Measurements from ENCODE around the gene HIPK1. TPM values are rescaled to one million over a fixed set of nuclear protein-coding genes. Genes with fewer than 3 reads are reported as not detected.

HIPK1 gene
- total and polyA plus RNA-seq, 2 of the 13 experiments (the other 11 are each of a cell fraction or from before 2014, with no cell fraction given): 20.8 to 33.4 TPM

DNA sequence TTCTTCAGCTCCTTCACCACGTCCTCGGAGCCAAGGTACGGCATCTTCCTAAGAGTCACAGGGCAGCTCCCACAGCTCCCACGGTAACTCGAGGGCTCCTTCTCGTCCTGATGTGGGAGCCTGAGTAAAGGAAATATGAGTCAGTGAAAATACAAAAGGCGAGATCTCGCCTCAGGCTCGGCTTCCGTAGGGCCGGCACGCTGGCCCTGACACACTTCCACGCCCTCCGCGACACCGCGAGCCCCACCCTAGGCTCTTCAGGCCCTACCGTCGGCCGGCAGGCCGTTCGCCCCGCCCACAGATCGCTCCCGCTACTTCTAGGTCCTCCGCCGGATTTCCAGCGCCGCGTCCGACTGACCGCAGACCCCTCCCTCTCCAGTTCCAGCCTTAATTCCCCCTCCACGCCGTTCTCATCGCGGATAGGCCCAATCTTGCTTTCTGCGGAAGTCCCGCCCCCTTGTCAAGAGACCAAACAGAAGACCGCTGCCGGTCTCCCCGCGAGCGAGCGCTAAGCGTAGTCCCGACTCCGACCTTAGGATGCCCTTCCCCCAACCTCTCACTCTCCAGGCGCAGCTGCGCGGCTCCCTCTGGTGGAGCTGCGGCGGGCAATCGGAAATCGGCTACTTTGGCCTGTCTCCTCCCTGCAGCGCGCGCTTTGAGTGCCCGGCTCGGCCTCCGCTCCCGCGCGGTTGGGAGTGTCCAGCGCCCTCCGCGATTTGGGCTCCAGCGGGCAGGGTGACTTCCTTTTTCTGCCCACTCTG lies 24.3 kb upstream of the HIPK1 start, which contains the start of the genes AP4B1 and DCLRE1B (continued):
- TF ChIP-seq NR0B2 (CRISPR knock-in tag; IDR thresholded peaks at IDR 0.05) (peak; percentile 73; the same call in 1 of the 2 replicates), ZNF772 (CRISPR knock-in tag; IDR thresholded peaks at IDR 0.05) (peak; percentile 68; the same call in 1 of the 2 replicates), JARID2 (CRISPR knock-in tag; IDR thresholded peaks at IDR 0.05; ENCODE audit: insufficient replicate concordance) (no peak), ZNF253 (CRISPR knock-in tag; IDR thresholded peaks at IDR 0.05; ENCODE audit: borderline replicate concordance) (no peak; the same call in 1 of the 2 replicates), TOE1 (CRISPR knock-in tag; IDR thresholded peaks at IDR 0.05) (no peak), GLI4 (CRISPR knock-in tag; IDR thresholded peaks at IDR 0.05; ENCODE audit: borderline replicate concordance) (no peak), DZIP1 (CRISPR knock-in tag; IDR thresholded peaks at IDR 0.05) (no peak), ZBTB20 (CRISPR knock-in tag; IDR thresholded peaks at IDR 0.05; ENCODE audit: borderline replicate concordance, low read depth) (peak; percentile 61; the same call in 1 of the 2 replicates), ZSCAN22 (CRISPR knock-in tag; IDR thresholded peaks at IDR 0.05) (no peak), SUZ12 (IDR thresholded peaks at IDR 0.05; ENCODE audit: low read depth, low read length) (no peak), YEATS2 (CRISPR knock-in tag; IDR thresholded peaks at IDR 0.05; ENCODE audit: borderline replicate concordance) (peak; percentile 87; the same call in 1 of the 2 replicates), ASH2L (IDR thresholded peaks at IDR 0.05; ENCODE audit: insufficient read length, low read depth, low read length) (peak; percentile 57), RARA (CRISPR knock-in tag; IDR thresholded peaks at IDR 0.05) (peak; percentile 62), ZNF891 (CRISPR knock-in tag; IDR thresholded peaks at IDR 0.05) (peak; percentile 24; the same call in 1 of the 2 replicates), ZNF33B (CRISPR knock-in tag; IDR thresholded peaks at IDR 0.05) (peak; percentile 64; the same call in 1 of the 2 replicates), E2F1 (CRISPR knock-in tag; IDR thresholded peaks at IDR 0.05) (peak; percentile 98), ZNF709 (CRISPR knock-in tag; IDR thresholded peaks at IDR 0.05) (peak; percentile 43; the same call in 1 of the 2 replicates), ZNF619 (CRISPR knock-in tag; IDR thresholded peaks at IDR 0.05) (peak; percentile 84; the same call in 1 of the 2 replicates), KDM4B (CRISPR knock-in tag; IDR thresholded peaks at IDR 0.05) (peak; percentile 28; the same call in 1 of the 2 replicates), NONO (IDR thresholded peaks at IDR 0.05) (no peak), NONO (CRISPR knock-in tag; conservative IDR thresholded peaks at IDR 0.05) (peak; percentile 98), ISL2 (CRISPR knock-in tag; IDR thresholded peaks at IDR 0.05) (peak; percentile 22; the same call in 1 of the 2 replicates), ESRRA (CRISPR knock-in tag; IDR thresholded peaks at IDR 0.05; ENCODE audit: low read depth) (peak; percentile 74; the same call in 1 of the 2 replicates), SMAD1 (CRISPR knock-in tag; IDR thresholded peaks at IDR 0.05; ENCODE audit: borderline replicate concordance, low read depth) (no peak), SSRP1 (CRISPR knock-in tag; IDR thresholded peaks at IDR 0.05) (no peak)
- TF ChIP-seq, protein P1, sequence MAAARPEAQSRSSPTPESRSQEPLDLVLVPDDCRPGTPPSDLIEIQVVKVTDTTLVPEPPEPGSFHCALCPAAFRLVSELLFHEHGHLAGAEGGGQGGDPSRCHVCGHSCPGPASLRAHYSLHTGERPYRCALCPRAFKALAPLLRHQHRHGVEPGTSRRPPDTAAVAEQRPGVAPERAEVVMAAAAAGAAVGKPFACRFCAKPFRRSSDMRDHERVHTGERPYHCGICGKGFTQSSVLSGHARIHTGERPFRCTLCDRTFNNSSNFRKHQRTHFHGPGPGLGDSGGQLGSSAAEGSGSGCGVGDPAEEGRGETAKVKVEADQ (CRISPR knock-in tag; IDR thresholded peaks at IDR 0.05; ENCODE audit: borderline replicate concordance): peak; percentile 87
